ENCODE data around the gene BCAR1.

DNA sequence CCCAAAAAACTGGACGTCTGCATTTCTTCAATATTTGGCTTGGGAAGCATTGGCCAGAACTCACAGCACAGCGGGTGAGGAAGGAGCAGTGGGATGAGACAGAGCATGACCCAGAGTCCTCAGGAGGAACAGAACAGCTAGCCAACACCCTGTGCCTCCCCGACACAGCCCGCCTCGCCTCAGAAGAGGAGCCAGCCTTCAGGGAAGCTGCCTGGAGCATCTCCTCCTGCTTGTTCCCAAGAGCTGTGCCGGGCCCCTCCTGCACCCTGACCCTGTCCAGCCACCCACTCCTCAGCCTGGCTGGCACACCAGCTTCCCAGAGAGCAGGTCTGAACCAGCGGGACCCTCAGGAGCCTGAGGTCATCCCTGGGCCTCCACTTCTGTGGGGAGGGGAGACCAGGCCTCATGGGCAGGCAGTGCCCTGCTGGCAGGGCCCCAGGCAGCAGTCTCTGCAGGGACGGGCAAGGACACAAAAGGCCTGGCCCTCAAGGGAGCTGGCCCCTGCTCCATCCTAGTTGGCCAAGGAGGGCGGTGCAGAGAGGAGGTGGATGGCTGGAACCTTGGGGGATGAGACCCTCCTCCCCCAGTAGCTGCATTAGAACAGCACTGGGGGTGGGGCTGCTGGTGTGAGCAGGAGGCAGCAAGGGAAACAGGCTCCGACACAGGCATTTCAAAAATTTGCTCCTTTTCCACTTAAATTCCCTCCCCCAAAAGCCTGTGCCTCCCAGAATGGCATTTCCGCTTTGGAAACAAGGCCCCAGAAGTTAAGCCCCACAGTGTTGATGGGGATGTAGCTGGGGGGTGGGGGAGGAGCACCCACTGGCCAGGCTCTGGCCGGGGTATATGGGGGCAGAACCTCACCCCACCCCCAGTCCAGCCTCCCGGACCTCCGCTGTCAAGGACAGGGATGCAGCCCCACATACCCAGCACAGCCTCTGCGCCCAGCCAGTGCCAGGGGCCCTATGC lies 1.8 kb upstream of the BCAR1 start:
- TF ChIP-seq POLR2A (IDR thresholded peaks at IDR 0.05; ENCODE audit: extremely low read depth, insufficient read length), result no peak
- TF ChIP-seq, protein P1, sequence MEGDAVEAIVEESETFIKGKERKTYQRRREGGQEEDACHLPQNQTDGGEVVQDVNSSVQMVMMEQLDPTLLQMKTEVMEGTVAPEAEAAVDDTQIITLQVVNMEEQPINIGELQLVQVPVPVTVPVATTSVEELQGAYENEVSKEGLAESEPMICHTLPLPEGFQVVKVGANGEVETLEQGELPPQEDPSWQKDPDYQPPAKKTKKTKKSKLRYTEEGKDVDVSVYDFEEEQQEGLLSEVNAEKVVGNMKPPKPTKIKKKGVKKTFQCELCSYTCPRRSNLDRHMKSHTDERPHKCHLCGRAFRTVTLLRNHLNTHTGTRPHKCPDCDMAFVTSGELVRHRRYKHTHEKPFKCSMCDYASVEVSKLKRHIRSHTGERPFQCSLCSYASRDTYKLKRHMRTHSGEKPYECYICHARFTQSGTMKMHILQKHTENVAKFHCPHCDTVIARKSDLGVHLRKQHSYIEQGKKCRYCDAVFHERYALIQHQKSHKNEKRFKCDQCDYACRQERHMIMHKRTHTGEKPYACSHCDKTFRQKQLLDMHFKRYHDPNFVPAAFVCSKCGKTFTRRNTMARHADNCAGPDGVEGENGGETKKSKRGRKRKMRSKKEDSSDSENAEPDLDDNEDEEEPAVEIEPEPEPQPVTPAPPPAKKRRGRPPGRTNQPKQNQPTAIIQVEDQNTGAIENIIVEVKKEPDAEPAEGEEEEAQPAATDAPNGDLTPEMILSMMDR (IDR thresholded peaks at IDR 0.05; ENCODE audit: low read depth, low read length), result no peak
